Right lobe of liver (tissue), 6 donors: ENCODE measurements around the gene FNDC3B. TPM values are rescaled to one million over a fixed set of nuclear protein-coding genes. Genes with fewer than 3 reads are reported as not detected.

ENCODE experiments used
- ATAC-seq, 4 donors: fragments of 200-7000 bp; cut with Tn5 transposase; one replicate each; pipeline ENCODE4 v1.9.1; 2020; ENCODE audit warnings: mild to moderate bottlenecking in 4 of 4, moderate library complexity in 4 of 4
- DNase-seq, 3 donors: peaks; one replicate each; pipeline ENCODE4 v3.0.0-alpha.2; 2020
- H3K27ac ChIP-seq, 3 donors: fragments of 200-600 bp; one replicate each; pipeline ENCODE4 v1.8.0; 2022
- H3K27me3 ChIP-seq, 2 donors: fragments of 200-600 bp; one replicate each; pipeline ENCODE4 v1.8.0; 2022
- H3K36me3 ChIP-seq, 4 donors: fragments of 200-600 bp; sonication (generic) in 1 of 4; one replicate each; pipeline versions ENCODE4 v1.5.1 to v1.8.0; 2017 to 2022; ENCODE audit warnings: control low read depth in 1 of 4
- H3K4me1 ChIP-seq, 4 donors: fragments of 200-600 bp; sonication (generic) in 1 of 4; one replicate each; pipeline versions ENCODE4 v1.5.1 to v1.8.0; 2017 to 2022; ENCODE audit warnings: control low read depth in 1 of 4
- H3K4me3 ChIP-seq, 3 donors: fragments of 200-600 bp; one replicate each; pipeline ENCODE4 v1.8.0; 2022
- H3K9me3 ChIP-seq, 4 donors: fragments of 200-600 bp; sonication (generic) in 1 of 4; one replicate each; pipeline versions ENCODE4 v1.5.1 to v1.8.0; 2017 to 2022; ENCODE audit warnings: control low read depth in 1 of 4
- POLR2A ChIP-seq: fragments of 450-650 bp; IDR thresholded peaks from one replicate; pipeline ENCODE4 v1.6.1; 2017; ENCODE audit warnings: antibody characterized with exemption, mild to moderate bottlenecking
- WGBS: methylation state at CpG from one replicate; pipeline ENCODE4 v1.1.6; 2018; ENCODE audit warnings: low coverage, low lambda C conversion rate; ENCODE audit not compliant: insufficient coverage; ENCODE audit errors: missing lambda C conversion rate; 5-methylcytosine and 5-hydroxymethylcytosine counted together
- intact Hi-C, 2 donors: fragments of 100-400 bp; cut with DNase I; formaldehyde crosslinking; loops; one replicate each; pipeline versions ENCODE4 v1.11.2 to v1.14.1; 2022
- total RNA-seq, 6 experiments: library from RNA; depleted of rRNA in 2 of 6; stranded (reverse); fragments of >200 nt in 2 of 6; fragmentation: NEBNext Ultra II Directional in 3 of 6; extraction: Animal tissue kit (Norgen Biotek cat#: 25700) in 3 of 6; gene quantifications; one replicate each; pipeline versions ENCODE4 v1.1.0 to v1.2.4, GENCODE V29; 2016 to 2023
- TF ChIP-seq, protein P1 (sequence below), 4 donors: fragments of 200-600 bp in 3 of 4; fragments of 450-650 bp in 1 of 4; IDR thresholded peaks; one replicate each; pipeline versions ENCODE4 v1.5.1 to v1.8.0; 2016 to 2022; ENCODE audit warnings: antibody characterized with exemption in 4 of 4, mild to moderate bottlenecking in 2 of 4
- donor health status: DM: no; HTN: yes; CAD: no.
- donor health status: DM: no; HTN: no; CAD: no.
- donor health status: DM: no; HTN: no; CAD: no.
- donor health status: DM: no; HTN: yes; CAD: no.
- donor health status: DM: no; HTN: yes; CAD: no.

Gene FNDC3B
- total RNA-seq, 6 experiments from 2014 or later, result 40.2 to 184 (median 63.5) TPM

- H3K36me3 ChIP-seq, result peaks cover 0 to 37% (median 24%) of the 10 kb centered on the region in 4 donors
- ATAC-seq, result no peak
These were observed 339.1 kb downstream of the FNDC3B start for GRCh38 chr3:172378439-172378838.

GRCh38 chr3:172379372-172379771, 340.0 kb downstream of the FNDC3B start:
- Histone ChIP-seq H3K36me3 (peaks cover 0 to 35% (median 24%) of the 10 kb centered on the region in 4 donors), H3K4me3 (no peak overlapping the region), H3K9me3 (no peaks in the 10 kb centered on the region), H3K27ac (no peak overlapping the region), H3K27me3 (no peaks in the 10 kb centered on the region), H3K4me1 (no peaks in the 10 kb centered on the region)
- no peak for ATAC-seq
- no peak for DNase-seq
- intact Hi-C loops, result no loop called here
- 100% methylated on average over 1 of the region's 2 CpGs for WGBS
- no peak for TF ChIP-seq POLR2A
- TF ChIP-seq, protein P1, sequence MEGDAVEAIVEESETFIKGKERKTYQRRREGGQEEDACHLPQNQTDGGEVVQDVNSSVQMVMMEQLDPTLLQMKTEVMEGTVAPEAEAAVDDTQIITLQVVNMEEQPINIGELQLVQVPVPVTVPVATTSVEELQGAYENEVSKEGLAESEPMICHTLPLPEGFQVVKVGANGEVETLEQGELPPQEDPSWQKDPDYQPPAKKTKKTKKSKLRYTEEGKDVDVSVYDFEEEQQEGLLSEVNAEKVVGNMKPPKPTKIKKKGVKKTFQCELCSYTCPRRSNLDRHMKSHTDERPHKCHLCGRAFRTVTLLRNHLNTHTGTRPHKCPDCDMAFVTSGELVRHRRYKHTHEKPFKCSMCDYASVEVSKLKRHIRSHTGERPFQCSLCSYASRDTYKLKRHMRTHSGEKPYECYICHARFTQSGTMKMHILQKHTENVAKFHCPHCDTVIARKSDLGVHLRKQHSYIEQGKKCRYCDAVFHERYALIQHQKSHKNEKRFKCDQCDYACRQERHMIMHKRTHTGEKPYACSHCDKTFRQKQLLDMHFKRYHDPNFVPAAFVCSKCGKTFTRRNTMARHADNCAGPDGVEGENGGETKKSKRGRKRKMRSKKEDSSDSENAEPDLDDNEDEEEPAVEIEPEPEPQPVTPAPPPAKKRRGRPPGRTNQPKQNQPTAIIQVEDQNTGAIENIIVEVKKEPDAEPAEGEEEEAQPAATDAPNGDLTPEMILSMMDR (IDR thresholded peaks at IDR 0.05), result no peak

More at GRCh38 chr3:172378439-172378838, 339.1 kb downstream of the FNDC3B start:
- DNase-seq, result no peak
- no peaks in the 10 kb centered on the region for H3K4me1 ChIP-seq
- no peak for TF ChIP-seq POLR2A
- TF ChIP-seq, protein P1 (IDR thresholded peaks at IDR 0.05), result no peak
- no peak overlapping the region for H3K4me3 ChIP-seq
- no peaks in the 10 kb centered on the region for H3K27me3 ChIP-seq
- no peak overlapping the region for H3K27ac ChIP-seq
- no peaks in the 10 kb centered on the region for H3K9me3 ChIP-seq
- 90% methylated on average over 2 of the region's 2 CpGs for WGBS
- intact Hi-C loops, result no loop called here

- Histone ChIP-seq H3K9me3 (no peaks in the 10 kb centered on the region), H3K27me3 (no peaks in the 10 kb centered on the region), H3K4me1 (no peaks in the 10 kb centered on the region), H3K4me3 (no peak overlapping the region), H3K36me3 (peaks cover 0 to 33% (median 24%) of the 10 kb centered on the region in 4 donors), H3K27ac (no peak overlapping the region)
- WGBS, result 100% methylated on average over 2 of the region's 2 CpGs
- ATAC-seq, result no peak
- no peak for DNase-seq
- TF ChIP-seq, protein P1 (IDR thresholded peaks at IDR 0.05), result no peak
- TF ChIP-seq POLR2A, result no peak
- intact Hi-C loops, result no loop called here
These were observed 341.3 kb downstream of the FNDC3B start for GRCh38 chr3:172380632-172381031.

DNA sequence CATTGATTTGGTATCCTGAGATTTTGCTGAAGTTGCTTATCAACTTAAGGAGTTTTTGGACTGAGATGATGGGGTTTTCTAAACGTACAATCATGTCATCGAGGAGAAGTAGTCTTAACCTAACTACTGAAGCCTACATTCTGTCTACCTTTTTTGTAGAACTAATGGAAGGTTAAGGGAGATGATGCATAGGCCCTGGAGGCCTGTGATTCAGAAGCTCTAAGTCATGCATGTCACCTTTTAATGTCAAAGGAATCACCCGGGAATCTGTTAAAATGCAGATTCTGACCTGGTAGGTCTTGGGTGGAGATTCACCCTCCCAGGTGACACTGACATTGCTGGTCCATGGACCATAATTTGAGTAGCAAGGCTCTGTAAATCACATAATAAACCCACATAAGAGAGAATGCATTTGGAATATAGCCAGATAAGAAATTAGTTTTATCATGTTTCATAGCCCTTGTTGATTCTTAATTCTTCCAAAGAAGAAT, 344.0 kb downstream of the FNDC3B start:
- WGBS, result 93% methylated on average over 3 of the region's 3 CpGs
- intact Hi-C loops, result no loop called here
- Histone ChIP-seq H3K4me1 (no peaks in the 10 kb centered on the region), H3K9me3 (no peaks in the 10 kb centered on the region), H3K4me3 (no peak overlapping the region), H3K27ac (no peak overlapping the region), H3K27me3 (no peaks in the 10 kb centered on the region), H3K36me3 (peaks cover 0 to 30% (median 18%) of the 10 kb centered on the region in 4 donors)
- DNase-seq (no peak), ATAC-seq (no peak)
- TF ChIP-seq, protein P1 (IDR thresholded peaks at IDR 0.05), result no peak
- no peak for TF ChIP-seq POLR2A

DNA sequence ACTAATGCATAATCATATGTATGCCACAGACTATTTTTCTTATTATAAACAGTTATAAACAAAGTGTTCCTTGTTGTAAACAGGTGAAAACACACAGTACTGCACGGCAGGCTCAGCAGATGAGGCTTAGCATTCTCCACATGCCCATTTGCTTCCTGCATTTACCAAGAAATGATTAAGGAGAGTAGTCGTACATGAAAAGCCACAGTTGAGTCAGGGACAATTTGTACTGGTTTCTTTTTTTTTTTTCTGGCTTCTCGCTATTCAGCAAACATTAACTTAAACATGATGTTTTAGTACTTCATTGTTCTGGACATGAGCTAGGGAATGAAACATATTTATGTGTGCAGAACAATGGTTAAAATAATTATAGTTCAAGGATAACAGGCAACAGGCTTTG, 345.5 kb downstream of the FNDC3B start:
- Histone ChIP-seq H3K4me3 (no peak overlapping the region), H3K27me3 (no peaks in the 10 kb centered on the region), H3K27ac (no peak overlapping the region), H3K4me1 (no peaks in the 10 kb centered on the region), H3K9me3 (no peaks in the 10 kb centered on the region), H3K36me3 (peaks cover 0 to 16% (median 7%) of the 10 kb centered on the region in 4 donors)
- intact Hi-C loops, result no loop called here
- TF ChIP-seq POLR2A, result no peak
- TF ChIP-seq, protein P1 (IDR thresholded peaks at IDR 0.05), result no peak
- no peak for DNase-seq
- WGBS, result 80% methylated on average over 3 of the region's 3 CpGs
- no peak for ATAC-seq
